ENCODE results near the gene ITPR1.
A peak's percentile ranks its signal among the peaks of the same experiment; 100 is the strongest.

ITPR1 gene

GRCh38 chr3:4491855-4492207, 1.3 kb upstream of the ITPR1 start:
- ChIA-PET POLR2A (interaction anchor here (1.7 to 3.2 kb wide), 4 partner anchors 17 to 487 kb away, joined by 4 to 56 read pairs (median 8); partner anchors contain the start of gene SUMF1), CTCF (interaction anchor here (0.9 to 4.3 kb wide), 3 partner anchors 41 to 142 kb away, joined by 3 to 18 read pairs (median 16); no protein-coding TSS in a partner anchor)
- H3K4me1 ChIP-seq (ENCODE audit: control insufficient read depth, insufficient read depth, low read length), result peaks cover 13% of the 10 kb centered on the region
- peak; percentile 95 for TF ChIP-seq PRDM10 (tag by site-specific recombination; IDR thresholded peaks at IDR 0.05)
- no peak for TF ChIP-seq SCRT2 (tag by site-specific recombination; IDR thresholded peaks at IDR 0.05)
- H3K36me3 ChIP-seq (ENCODE audit: control insufficient read depth in 2 of 2, insufficient read depth in 1 of 2, low read length in 2 of 2), result no peaks in the 10 kb centered on the region
- peak overlapping the region; percentile 71 for H3K4me3 ChIP-seq (ENCODE audit: low read depth, low read length)
- H3K9me3 ChIP-seq (ENCODE audit: control insufficient read depth, insufficient read depth, low read depth, low read length), result no peaks in the 10 kb centered on the region
- peak overlapping the region; percentile 83; the same call in 1 of the 2 replicates for H3K27ac ChIP-seq (ENCODE audit: extremely low read depth, low read depth, low read length)

GRCh38 chr3:4492208-4493013, 737 bp upstream of the ITPR1 start:
- peak overlapping the region; percentile 83 for H3K27ac ChIP-seq (ENCODE audit: extremely low read depth, low read depth, low read length)
- CTCF ChIA-PET, result interaction anchor here (0.9 to 4.3 kb wide), 4 partner anchors 12 to 141 kb away, joined by 3 to 18 read pairs (median 10); no protein-coding TSS in a partner anchor
- H3K9me3 ChIP-seq (ENCODE audit: control insufficient read depth, insufficient read depth, low read depth, low read length), result no peaks in the 10 kb centered on the region
- H3K4me1 ChIP-seq (ENCODE audit: control insufficient read depth, insufficient read depth, low read length), result peaks cover 13% of the 10 kb centered on the region
- H3K4me3 ChIP-seq (ENCODE audit: low read depth, low read length), result peak overlapping the region; percentile 71
- POLR2A ChIA-PET, result interaction anchor here (0.6 to 3.2 kb wide), 24 partner anchors 8 to 563 kb away, joined by 3 to 56 read pairs (median 5); partner anchors contain the start of gene SUMF1
- no peaks in the 10 kb centered on the region for H3K36me3 ChIP-seq (ENCODE audit: control insufficient read depth in 2 of 2, insufficient read depth in 1 of 2, low read length in 2 of 2)
- TF ChIP-seq ZNF157 (tag by site-specific recombination; IDR thresholded peaks at IDR 0.05) (no peak), ZNF610 (tag by site-specific recombination; IDR thresholded peaks at IDR 0.05; ENCODE audit: borderline replicate concordance) (peak; percentile 89; the same call in 1 of the 2 replicates), ZNF561 (tag by site-specific recombination; IDR thresholded peaks at IDR 0.05; ENCODE audit: borderline replicate concordance) (peak; percentile 79; the same call in 1 of the 2 replicates), FEZF1 (tag by site-specific recombination; IDR thresholded peaks at IDR 0.05) (peak; percentile 89), KLF17 (tag by site-specific recombination; IDR thresholded peaks at IDR 0.05) (peak; percentile 52; the same call in 1 of the 2 replicates), ZNF501 (tag by site-specific recombination; IDR thresholded peaks at IDR 0.05) (no peak), KLF16 (tag by site-specific recombination; IDR thresholded peaks at IDR 0.05) (no peak), GFI1B (tag by site-specific recombination; IDR thresholded peaks at IDR 0.05) (no peak), ZNF202 (tag by site-specific recombination; IDR thresholded peaks at IDR 0.05; ENCODE audit: borderline replicate concordance) (no peak), ZNF248 (tag by site-specific recombination; IDR thresholded peaks at IDR 0.05) (no peak), ZNF148 (tag by site-specific recombination; IDR thresholded peaks at IDR 0.05; ENCODE audit: borderline replicate concordance) (no peak), ZNF549 (tag by site-specific recombination; IDR thresholded peaks at IDR 0.05) (no peak), ZNF629 (tag by site-specific recombination; IDR thresholded peaks at IDR 0.05) (peak; percentile 84), ZNF426 (tag by site-specific recombination; IDR thresholded peaks at IDR 0.05) (no peak), ZSCAN16 (tag by site-specific recombination; IDR thresholded peaks at IDR 0.05) (no peak), ZNF701 (tag by site-specific recombination; IDR thresholded peaks at IDR 0.05) (no peak), SP7 (tag by site-specific recombination; IDR thresholded peaks at IDR 0.05) (no peak), INSM2 (tag by site-specific recombination; IDR thresholded peaks at IDR 0.05) (no peak), ZNF664 (tag by site-specific recombination; IDR thresholded peaks at IDR 0.05) (peak; percentile 98), ZNF423 (tag by site-specific recombination; IDR thresholded peaks at IDR 0.05) (peak; percentile 45; the same call in 1 of the 2 replicates), ZNF23 (tag by site-specific recombination; IDR thresholded peaks at IDR 0.05; ENCODE audit: borderline replicate concordance) (no peak), ZNF571 (tag by site-specific recombination; IDR thresholded peaks at IDR 0.05) (no peak), ZFP41 (tag by site-specific recombination; IDR thresholded peaks at IDR 0.05; ENCODE audit: borderline replicate concordance) (no peak), ZNF473 (tag by site-specific recombination; IDR thresholded peaks at IDR 0.05) (no peak)

Data from HEK293 (cell line).